Fibroblast of villous mesenchyme (primary cell): ENCODE data around the gene SCARB1. TPM values are rescaled to one million over a fixed set of nuclear protein-coding genes. Genes with fewer than 3 reads are reported as not detected.

Source experiments
- DNase-seq: peaks from one replicate; pipeline ENCODE4 v3.0.0-alpha.2; 2010; ENCODE audit warnings: low read depth
- H3K4me3 ChIP-seq: 2 replicates; pipeline ENCODE4 v1.5.1; 2011; ENCODE audit warnings: low read depth, mild to moderate bottlenecking, low read length
- CTCF ChIP-seq: IDR thresholded peaks from 2 replicates; pipeline ENCODE4 v1.5.1; 2012; ENCODE audit warnings: low read depth, mild to moderate bottlenecking, low read length; ENCODE audit not compliant: insufficient read depth
- total RNA-seq: library from RNA; depleted of rRNA; stranded (reverse); fragments of >200 nt; gene quantifications from 2 replicates; pipeline ENCODE4 v1.2.3, GENCODE V29; 2012

Gene SCARB1
- total RNA-seq, 1 donor = 28.5 TPM

GRCh38 chr12:124778411-124778810 lies 85.3 kb downstream of the SCARB1 start:
- DNase-seq = no peak
- no peak overlapping the region for H3K4me3 ChIP-seq
- TF ChIP-seq CTCF = no peak

- no peak for DNase-seq
- H3K4me3 ChIP-seq = no peak overlapping the region
- TF ChIP-seq CTCF = no peak
Measured at GRCh38 chr12:124777399-124778372, 86.0 kb downstream of the SCARB1 start.

GRCh38 chr12:124776125-124776513 lies 87.5 kb downstream of the SCARB1 start:
- no peak overlapping the region for H3K4me3 ChIP-seq
- peak; percentile 82 for DNase-seq
- TF ChIP-seq CTCF = no peak

- DNase-seq = peak; percentile 78
- no peak for TF ChIP-seq CTCF
- H3K4me3 ChIP-seq = no peak overlapping the region
Measured at GRCh38 chr12:124774462-124775167, 89.0 kb downstream of the SCARB1 start.

- no peak for DNase-seq
- TF ChIP-seq CTCF = no peak
- H3K4me3 ChIP-seq = no peak overlapping the region
Measured at GRCh38 chr12:124774054-124774461, 89.6 kb downstream of the SCARB1 start.

- no peak for TF ChIP-seq CTCF
- DNase-seq = no peak
- no peak overlapping the region for H3K4me3 ChIP-seq
Measured at GRCh38 chr12:124772289-124773170, 91.1 kb downstream of the SCARB1 start.
